Brain microvascular endothelial cell (primary cell): ENCODE measurements around the gene ALG1L2.
"Not testable (repeated sequence)": the region's sequence is repeated elsewhere in the genome, so short reads cannot be mapped to it uniquely, and the experiment has no call there.

Experiments used
- DNase-seq: peaks from one replicate; pipeline ENCODE4 v3.0.0-alpha.2; 2020
- H3K27ac ChIP-seq: fragments of 250-450 bp; sonication (Bioruptor Pico); 2 replicates; pipeline ENCODE4 v1.5.1; 2020; ENCODE audit warnings: mild to moderate bottlenecking, moderate library complexity
- H3K27me3 ChIP-seq: fragments of 250-450 bp; sonication (Bioruptor Pico); replicated peaks from 2 replicates; pipeline ENCODE4 v1.5.1; 2020; ENCODE audit warnings: mild to moderate bottlenecking
- H3K36me3 ChIP-seq: fragments of 250-450 bp; sonication (Bioruptor Pico); replicated peaks from 2 replicates; pipeline ENCODE4 v1.5.1; 2020; ENCODE audit warnings: mild to moderate bottlenecking
- H3K4me3 ChIP-seq: 2 replicates; pipeline ENCODE4 v1.5.1; 2011; ENCODE audit warnings: low read depth, mild to moderate bottlenecking, control low read depth, low read length, moderate library complexity
- CTCF ChIP-seq: IDR thresholded peaks from 2 replicates; pipeline ENCODE4 v1.5.1; 2011; ENCODE audit warnings: low read depth, mild to moderate bottlenecking, moderate library complexity, low read length, control low read depth, inconsistent platforms; ENCODE audit errors: missing control alignments
- in situ Hi-C: cut with HindIII; loops from 2 replicates; pipeline ENCODE4 v1.10.0; 2017; ENCODE audit warnings: low sequenced_read_pairs, low pct_ligation_motif_present

The ALG1L2 gene

DNA sequence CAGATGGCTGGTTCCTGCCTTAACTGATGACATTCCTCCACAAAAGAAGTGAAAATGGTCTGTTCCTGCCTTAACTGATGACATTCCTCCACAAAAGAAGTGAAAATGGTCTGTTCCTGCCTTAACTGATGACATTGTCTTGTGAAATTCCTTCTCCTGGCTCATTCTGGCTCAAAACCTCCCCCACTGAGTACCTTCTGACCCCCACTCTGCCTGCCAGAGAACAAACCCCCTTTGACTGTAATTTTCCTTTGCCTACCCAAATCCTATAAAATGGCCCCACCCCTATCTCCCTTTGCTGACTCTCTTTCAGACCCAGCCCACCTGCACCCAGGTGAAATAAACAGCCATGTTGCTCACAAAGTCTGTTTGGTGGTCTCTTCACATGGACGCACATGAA is 22.5 kb upstream of the ALG1L2 start:
- H3K36me3 ChIP-seq, H3K4me3 ChIP-seq, in situ Hi-C loops, DNase-seq, H3K27ac ChIP-seq, H3K27me3 ChIP-seq: not testable (repeated sequence)

DNA sequence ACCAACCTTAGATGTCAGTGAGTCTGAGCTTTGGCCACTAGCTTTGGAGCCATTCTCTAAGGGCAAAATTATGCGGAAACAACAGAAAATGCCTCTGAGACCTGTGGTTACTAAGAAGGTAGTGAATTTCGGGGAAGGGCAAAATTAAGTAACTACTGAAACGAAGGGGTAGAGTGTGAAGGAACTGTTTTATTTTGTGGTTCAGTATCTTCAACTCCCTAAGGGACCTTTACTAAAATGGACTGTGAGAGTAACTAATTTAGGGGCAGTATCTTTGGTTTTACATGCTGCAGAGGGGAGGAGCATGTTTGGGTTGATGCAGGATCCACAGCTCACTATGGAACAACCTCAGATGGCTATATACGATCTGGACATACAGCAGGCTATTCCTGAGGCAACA is 8.0 kb upstream of the ALG1L2 start:
- no peaks in the 10 kb centered on the region for H3K27me3 ChIP-seq
- no peak overlapping the region for H3K27ac ChIP-seq
- in situ Hi-C loops = no loop called here
- H3K36me3 ChIP-seq = no peaks in the 10 kb centered on the region
- H3K4me3 ChIP-seq = no peak overlapping the region
- no peak for DNase-seq
- TF ChIP-seq CTCF = no peak

DNA sequence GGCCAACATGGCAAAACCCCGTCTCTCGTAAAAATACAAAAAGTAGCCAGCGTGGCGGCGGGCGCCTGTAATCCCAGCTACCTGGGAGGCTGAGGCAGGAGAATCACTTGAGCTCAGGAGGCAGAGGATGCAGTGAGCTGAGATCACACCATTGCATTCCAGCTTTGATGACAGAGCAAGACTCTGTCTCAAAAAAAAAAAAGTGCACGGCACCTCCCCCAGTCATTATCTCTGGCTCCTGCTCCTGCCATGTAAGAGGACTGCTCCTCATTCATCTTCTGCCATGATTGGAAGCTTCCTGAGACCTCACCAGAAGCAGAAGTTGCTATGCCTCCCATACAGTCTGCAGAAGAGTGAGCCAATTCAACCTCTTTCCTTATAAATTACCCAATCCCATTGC is 4.0 kb upstream of the ALG1L2 start:
- no peaks in the 10 kb centered on the region for H3K27me3 ChIP-seq
- TF ChIP-seq CTCF = no peak
- in situ Hi-C loops = no loop called here
- H3K36me3 ChIP-seq = no peaks in the 10 kb centered on the region
- no peak overlapping the region for H3K4me3 ChIP-seq
- no peak for DNase-seq
- no peak overlapping the region for H3K27ac ChIP-seq

GRCh38 chr3:130083363-130084090 is 1.9 kb downstream of the ALG1L2 start:
- H3K27ac ChIP-seq, H3K27me3 ChIP-seq, in situ Hi-C loops, DNase-seq, H3K36me3 ChIP-seq, H3K4me3 ChIP-seq: not testable (repeated sequence)

- in situ Hi-C loops = no loop called here
Measured at GRCh38 chr3:130084436-130084980, 2.9 kb downstream of the ALG1L2 start.

GRCh38 chr3:130085881-130086280 is 4.2 kb downstream of the ALG1L2 start:
- Histone ChIP-seq H3K4me3 (no peak overlapping the region), H3K27me3 (no peaks in the 10 kb centered on the region), H3K27ac (no peak overlapping the region), H3K36me3 (no peaks in the 10 kb centered on the region)
- in situ Hi-C loops = no loop called here
- TF ChIP-seq CTCF = no peak
- DNase-seq = no peak

More at GRCh38 chr3:130084436-130084980, 2.9 kb downstream of the ALG1L2 start:
- no peak for DNase-seq
- no peak for TF ChIP-seq CTCF
- no peak overlapping the region for H3K27ac ChIP-seq
- no peak overlapping the region for H3K4me3 ChIP-seq
- H3K36me3 ChIP-seq = no peaks in the 10 kb centered on the region
- no peaks in the 10 kb centered on the region for H3K27me3 ChIP-seq

GRCh38 chr3:130086628-130087027 is 5.0 kb downstream of the ALG1L2 start:
- in situ Hi-C loops, H3K36me3 ChIP-seq, H3K27me3 ChIP-seq, DNase-seq, H3K4me3 ChIP-seq, H3K27ac ChIP-seq: not testable (repeated sequence)
